ENCODE results near the gene CDK3.
A peak's percentile ranks its signal among the peaks of the same experiment; 100 is the strongest.

The CDK3 gene

DNA sequence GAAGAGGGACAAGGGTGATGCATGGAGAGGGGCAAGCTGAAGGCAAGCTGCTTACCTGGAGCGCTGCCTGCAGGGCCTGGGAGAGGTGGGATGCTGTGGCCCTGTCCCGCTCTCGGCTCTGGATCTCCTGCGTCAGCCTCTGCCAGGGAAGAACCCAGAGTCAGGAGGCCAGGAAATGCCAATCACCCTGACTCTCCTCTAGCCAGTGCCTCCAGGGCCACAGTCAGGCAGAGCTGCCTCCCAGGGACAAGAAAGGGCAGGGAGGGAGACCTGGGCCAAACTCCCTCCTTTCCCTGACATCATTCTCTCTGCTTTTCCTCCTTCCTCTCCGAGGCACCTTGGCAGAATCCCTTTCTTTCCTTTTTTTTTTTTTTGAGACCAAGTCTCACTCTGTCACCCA lies 11.3 kb downstream of the CDK3 start:
- H3K27me3 ChIP-seq, result no peaks in the 10 kb centered on the region
- no peaks in the 10 kb centered on the region for H3K9me3 ChIP-seq
- no peak overlapping the region for H3K27ac ChIP-seq
- peaks cover 50% of the 10 kb centered on the region for H3K4me1 ChIP-seq
- H4K20me1 ChIP-seq, result no peaks in the 10 kb centered on the region
- H3K4me3 ChIP-seq, result no peak overlapping the region
- no peak overlapping the region for H3K9ac ChIP-seq
- H3K36me3 ChIP-seq, result no peaks in the 10 kb centered on the region
- no peak overlapping the region for H3K4me2 ChIP-seq
- no peak for TF ChIP-seq Cebpa-rat (IDR thresholded peaks at IDR 0.05)

DNA sequence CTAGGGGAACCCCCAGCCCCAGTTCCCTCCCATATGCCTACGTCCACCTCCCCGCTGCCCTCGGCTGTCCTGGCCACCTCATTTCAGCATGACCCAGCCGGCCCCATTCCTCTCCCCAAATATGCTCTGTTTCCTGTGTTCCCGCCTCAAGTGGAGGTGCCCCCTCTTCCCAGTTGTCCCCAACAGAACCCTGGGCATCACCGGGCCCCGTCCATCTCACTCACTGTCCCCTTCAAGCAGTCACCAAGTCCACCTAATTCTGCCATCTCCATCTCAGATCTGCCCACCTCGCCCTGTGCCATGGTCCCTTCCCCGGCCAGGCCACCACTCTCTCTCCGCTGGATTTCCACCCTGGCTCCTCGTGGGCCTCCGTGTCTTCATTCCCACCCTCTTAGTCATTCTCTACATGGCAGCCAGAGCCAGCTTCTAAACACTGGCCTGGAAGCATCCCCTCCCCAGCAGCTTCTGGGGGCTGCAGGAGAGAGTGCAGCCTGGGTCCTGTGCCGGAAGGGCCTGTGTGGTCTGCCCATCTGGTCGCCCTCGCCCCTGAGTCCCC lies 12.8 kb downstream of the CDK3 start:
- Histone ChIP-seq H3K4me1 (peaks cover 48% of the 10 kb centered on the region), H3K4me3 (no peak overlapping the region), H3K9me3 (no peaks in the 10 kb centered on the region), H3K27me3 (no peaks in the 10 kb centered on the region), H3K4me2 (no peak overlapping the region), H3K9ac (peak overlapping the region; percentile 38; the same call in 1 of the 2 replicates), H4K20me1 (no peaks in the 10 kb centered on the region), H3K36me3 (no peaks in the 10 kb centered on the region), H3K27ac (0 out of 2 replicates have a peak overlapping the region, but pooled peaks have one; percentile 35)
- no peak for TF ChIP-seq Cebpa-rat (IDR thresholded peaks at IDR 0.05)

DNA sequence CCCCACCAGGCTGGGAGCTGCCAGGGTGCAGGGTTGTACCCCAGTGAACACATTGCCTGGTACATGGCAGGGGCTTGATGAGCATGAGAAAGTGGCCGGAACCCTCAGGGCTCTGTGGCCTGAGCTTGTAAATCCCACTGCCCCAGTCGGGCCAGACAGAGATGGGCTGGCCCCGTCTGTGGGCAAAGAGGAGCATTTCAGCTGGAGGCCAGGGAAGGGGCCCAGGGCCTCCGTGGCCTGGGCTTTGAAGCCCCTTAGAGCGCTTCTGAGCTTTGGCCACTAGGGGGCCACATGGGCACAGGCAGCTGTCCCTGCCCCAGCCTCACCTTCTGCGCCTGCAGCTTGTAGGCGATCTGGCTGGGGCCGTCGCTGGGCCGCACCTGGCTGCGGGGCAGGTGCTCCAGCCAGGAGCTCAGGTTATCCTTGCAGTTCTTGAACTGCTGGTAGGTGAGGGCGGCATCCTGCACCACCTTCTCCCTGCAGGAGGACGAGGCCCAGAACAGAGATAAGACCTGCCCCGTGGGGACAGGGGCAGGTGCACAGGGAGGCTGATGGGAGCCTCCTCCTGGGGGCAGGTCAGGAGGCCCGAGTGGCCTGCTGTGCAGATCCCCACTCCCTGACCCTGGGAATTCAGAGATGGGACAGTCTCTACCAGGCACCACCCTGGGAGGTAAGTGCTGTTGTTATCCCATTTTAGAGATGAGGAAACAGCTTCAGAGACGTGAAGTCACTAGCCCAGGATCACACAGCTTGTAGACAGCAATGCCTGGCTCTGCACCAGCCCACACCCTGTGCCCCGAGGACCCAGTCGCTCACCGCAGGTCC lies 13.7 kb downstream of the CDK3 start:
- 0 out of 2 replicates have a peak overlapping the region, but pooled peaks have one; percentile 38 for H3K9ac ChIP-seq
- H3K36me3 ChIP-seq, result no peaks in the 10 kb centered on the region
- no peaks in the 10 kb centered on the region for H3K27me3 ChIP-seq
- no peaks in the 10 kb centered on the region for H4K20me1 ChIP-seq
- H3K27ac ChIP-seq, result 0 out of 2 replicates have a peak overlapping the region, but pooled peaks have one; percentile 35
- no peaks in the 10 kb centered on the region for H3K9me3 ChIP-seq
- TF ChIP-seq Cebpa-rat (IDR thresholded peaks at IDR 0.05), result no peak
- H3K4me1 ChIP-seq, result peaks cover 48% of the 10 kb centered on the region
- peak overlapping the region; percentile 51 for H3K4me2 ChIP-seq
- H3K4me3 ChIP-seq, result no peak overlapping the region

DNA sequence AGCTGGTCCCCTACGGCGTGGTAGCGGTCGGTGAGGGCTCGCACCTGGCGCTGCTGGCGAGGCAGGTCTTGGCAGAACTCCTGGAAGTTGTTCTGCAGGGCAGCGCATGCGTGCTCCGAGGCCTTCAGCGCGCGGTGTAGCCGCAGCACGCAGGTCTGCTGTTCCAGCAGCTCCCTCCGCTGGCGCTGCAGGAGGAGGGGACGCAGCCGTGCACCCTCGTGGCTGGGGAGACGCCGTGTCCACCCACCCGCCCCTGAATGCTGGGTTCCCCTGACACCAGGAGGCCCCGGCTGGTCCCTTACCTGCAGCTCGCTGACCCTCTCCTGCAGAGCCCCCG lies 14.2 kb downstream of the CDK3 start:
- H3K4me3 ChIP-seq, result no peak overlapping the region
- no peaks in the 10 kb centered on the region for H3K27me3 ChIP-seq
- TF ChIP-seq Cebpa-rat (IDR thresholded peaks at IDR 0.05), result no peak
- H4K20me1 ChIP-seq, result no peaks in the 10 kb centered on the region
- peaks cover 48% of the 10 kb centered on the region for H3K4me1 ChIP-seq
- no peaks in the 10 kb centered on the region for H3K36me3 ChIP-seq
- no peak overlapping the region for H3K4me2 ChIP-seq
- no peaks in the 10 kb centered on the region for H3K9me3 ChIP-seq
- H3K9ac ChIP-seq, result no peak overlapping the region
- H3K27ac ChIP-seq, result no peak overlapping the region

DNA sequence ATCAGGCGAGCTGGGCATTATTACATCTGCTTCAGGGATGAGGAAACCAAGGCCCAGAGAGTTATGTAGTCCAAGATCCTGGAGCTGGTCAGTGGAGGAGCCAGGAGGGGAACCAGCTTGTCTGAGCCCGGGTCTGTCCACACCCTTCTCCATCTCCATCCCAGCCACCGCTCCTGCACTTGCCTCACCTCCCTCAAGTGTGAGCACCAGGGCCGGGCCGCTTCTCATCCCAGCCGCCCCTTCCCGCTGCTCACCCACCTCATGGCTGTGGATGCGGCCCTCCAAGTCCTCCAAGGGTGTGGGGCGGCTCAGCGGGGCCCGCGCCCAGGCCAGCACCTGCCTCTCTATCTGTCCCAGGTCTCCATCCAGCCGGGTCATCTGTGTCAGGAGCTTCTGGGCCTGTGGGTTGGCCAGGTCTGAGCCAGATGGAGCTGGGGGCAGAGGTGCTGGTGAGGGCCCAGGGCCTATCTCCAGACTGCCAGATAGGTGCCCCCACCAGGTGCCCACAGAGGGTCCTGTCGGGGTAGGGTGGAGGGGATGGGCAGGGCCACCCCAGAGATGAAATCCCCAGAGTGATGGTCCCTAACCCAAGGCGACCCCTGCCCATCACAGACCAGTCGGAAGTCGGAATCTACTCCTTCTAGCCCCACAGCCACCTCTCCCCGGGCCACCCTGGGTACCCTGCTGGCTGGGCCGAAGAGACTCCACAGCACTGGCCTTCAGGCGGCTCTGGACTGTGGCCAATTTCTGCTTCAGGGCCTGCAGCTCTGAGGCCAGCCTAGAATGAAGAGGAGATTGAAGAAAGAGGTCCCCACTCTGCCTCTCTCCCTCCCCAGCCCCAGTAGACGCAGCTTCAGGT lies 17.1 kb downstream of the CDK3 start:
- H4K20me1 ChIP-seq, result no peaks in the 10 kb centered on the region
- H3K36me3 ChIP-seq, result no peaks in the 10 kb centered on the region
- no peaks in the 10 kb centered on the region for H3K27me3 ChIP-seq
- H3K9me3 ChIP-seq, result no peaks in the 10 kb centered on the region
- no peak overlapping the region for H3K4me2 ChIP-seq
- H3K9ac ChIP-seq, result no peak overlapping the region
- peaks cover 61% of the 10 kb centered on the region for H3K4me1 ChIP-seq
- H3K27ac ChIP-seq, result no peak overlapping the region
- H3K4me3 ChIP-seq, result no peak overlapping the region
- no peak for TF ChIP-seq Cebpa-rat (IDR thresholded peaks at IDR 0.05)

DNA sequence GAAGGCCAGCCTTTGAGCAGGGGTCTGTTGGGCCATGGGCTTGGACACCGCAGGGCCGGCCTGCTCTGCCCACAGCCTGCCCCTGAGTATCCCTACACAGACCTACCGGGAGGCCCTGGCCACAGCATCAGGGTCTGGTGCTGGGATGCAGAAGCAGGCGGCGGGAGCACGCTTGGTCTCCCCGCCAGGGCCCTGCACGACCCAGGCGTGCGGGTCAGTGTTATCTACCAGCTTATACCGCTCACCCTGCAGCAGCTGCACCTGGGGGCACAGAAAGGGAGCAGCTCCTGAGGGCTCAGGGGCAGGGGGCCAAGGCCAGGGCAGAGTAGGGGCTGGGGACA lies 17.7 kb downstream of the CDK3 start:
- no peaks in the 10 kb centered on the region for H3K36me3 ChIP-seq
- no peaks in the 10 kb centered on the region for H4K20me1 ChIP-seq
- no peak overlapping the region for H3K27ac ChIP-seq
- H3K4me1 ChIP-seq, result peaks cover 61% of the 10 kb centered on the region
- no peak overlapping the region for H3K4me3 ChIP-seq
- H3K4me2 ChIP-seq, result no peak overlapping the region
- no peaks in the 10 kb centered on the region for H3K27me3 ChIP-seq
- no peaks in the 10 kb centered on the region for H3K9me3 ChIP-seq
- no peak for TF ChIP-seq Cebpa-rat (IDR thresholded peaks at IDR 0.05)
- no peak overlapping the region for H3K9ac ChIP-seq

DNA sequence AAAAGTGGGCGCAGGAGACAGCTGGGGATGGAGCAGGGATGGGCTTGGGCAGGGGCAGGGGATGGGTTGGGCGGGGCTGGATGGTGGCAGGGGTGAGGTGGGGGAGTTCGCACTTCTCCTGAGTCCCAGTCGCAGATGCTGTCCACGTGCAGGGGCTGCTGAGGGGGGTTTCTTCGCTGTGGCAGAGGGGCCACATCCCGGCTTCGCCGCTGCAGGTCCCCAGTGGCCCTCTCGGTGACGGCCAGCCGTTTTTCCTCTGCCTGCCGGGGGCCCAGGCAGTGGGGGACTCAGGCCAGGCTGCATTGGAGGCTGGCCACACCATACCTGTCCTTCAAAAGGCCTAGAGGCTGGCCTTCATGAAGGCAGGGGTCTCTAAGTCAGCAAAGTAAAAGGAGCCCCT lies 18.1 kb downstream of the CDK3 start:
- Histone ChIP-seq H3K4me2 (no peak overlapping the region), H3K36me3 (no peaks in the 10 kb centered on the region), H3K9ac (no peak overlapping the region), H3K9me3 (no peaks in the 10 kb centered on the region), H4K20me1 (no peaks in the 10 kb centered on the region), H3K4me3 (no peak overlapping the region), H3K27me3 (no peaks in the 10 kb centered on the region), H3K27ac (no peak overlapping the region), H3K4me1 (peaks cover 61% of the 10 kb centered on the region)
- TF ChIP-seq Cebpa-rat (IDR thresholded peaks at IDR 0.05), result no peak

DNA sequence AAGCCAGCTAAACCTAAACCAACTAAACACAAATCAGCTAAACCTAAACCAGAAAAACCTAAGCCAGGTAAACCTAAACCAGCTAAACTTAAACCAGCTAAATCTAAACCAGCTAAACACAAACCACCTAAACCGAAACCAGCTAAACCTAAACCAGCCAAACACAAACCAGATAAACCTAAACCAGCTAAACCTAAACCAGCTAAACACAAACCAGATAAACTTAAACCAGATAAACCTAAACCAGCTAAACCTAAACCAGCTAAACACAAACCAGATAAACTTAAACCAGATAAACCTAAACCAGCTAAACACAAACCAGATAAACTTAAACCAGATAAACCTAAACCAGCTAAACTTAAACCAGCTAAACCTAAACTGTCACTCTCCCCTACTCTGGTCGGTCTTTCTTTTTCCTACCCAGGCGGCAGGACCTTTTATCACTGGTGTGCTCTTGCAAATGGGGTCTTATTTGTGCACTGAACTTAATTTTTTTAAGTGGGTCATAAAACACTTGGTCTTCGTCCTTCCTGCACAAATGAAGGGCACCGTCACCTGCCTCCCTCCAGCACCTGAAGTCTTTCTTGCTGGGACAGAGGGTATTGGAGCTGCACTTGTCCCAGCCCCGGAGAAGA lies 19.3 kb downstream of the CDK3 start:
- peaks cover 49% of the 10 kb centered on the region for H3K4me1 ChIP-seq
- no peak for TF ChIP-seq Cebpa-rat (IDR thresholded peaks at IDR 0.05)
- no peaks in the 10 kb centered on the region for H3K27me3 ChIP-seq
- H3K4me3 ChIP-seq, result no peak overlapping the region
- peak overlapping the region; percentile 42; the same call in 1 of the 2 replicates for H3K4me2 ChIP-seq
- no peaks in the 10 kb centered on the region for H3K9me3 ChIP-seq
- no peak overlapping the region for H3K9ac ChIP-seq
- H3K36me3 ChIP-seq, result no peaks in the 10 kb centered on the region
- H4K20me1 ChIP-seq, result no peaks in the 10 kb centered on the region
- no peak overlapping the region for H3K27ac ChIP-seq

DNA sequence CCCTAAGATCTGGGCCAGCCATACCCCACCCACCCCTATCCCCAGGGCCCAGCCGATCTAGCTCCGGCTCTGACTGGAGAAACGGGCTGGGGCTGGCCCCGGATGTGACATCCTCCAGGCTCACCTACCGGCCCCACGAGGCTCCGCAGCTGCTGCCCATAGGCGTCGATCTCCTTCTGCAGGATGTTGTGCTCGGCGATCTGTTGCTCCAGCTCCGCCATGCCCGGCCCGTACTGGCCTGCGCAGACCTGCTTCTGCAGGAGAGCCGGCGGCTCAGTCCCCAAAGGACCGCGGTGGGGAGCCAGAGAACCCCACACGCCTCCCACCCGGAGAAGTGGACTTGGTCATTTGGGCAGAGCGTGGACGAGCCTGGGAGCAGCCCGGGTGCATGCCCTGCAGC lies 21.6 kb downstream of the CDK3 start:
- no peak overlapping the region for H3K9ac ChIP-seq
- H3K27ac ChIP-seq, result no peak overlapping the region
- H3K4me1 ChIP-seq, result peaks cover 40% of the 10 kb centered on the region
- H3K4me3 ChIP-seq, result no peak overlapping the region
- H4K20me1 ChIP-seq, result no peaks in the 10 kb centered on the region
- H3K9me3 ChIP-seq, result no peaks in the 10 kb centered on the region
- no peaks in the 10 kb centered on the region for H3K36me3 ChIP-seq
- no peak for TF ChIP-seq Cebpa-rat (IDR thresholded peaks at IDR 0.05)
- no peaks in the 10 kb centered on the region for H3K27me3 ChIP-seq
- no peak overlapping the region for H3K4me2 ChIP-seq

Data from BLaER1 (cell line).